Activated naive CD4-positive, alpha-beta T cell treated with Interleukin-2 at 50 U/mL for 16 hours (primary cell): Measurements from ENCODE around the gene CARM1.
"Not testable (repeated sequence)": the region's sequence is repeated elsewhere in the genome, so short reads cannot be mapped to it uniquely, and the experiment has no call there.

Experiments used
- DNase-seq: peaks from one replicate; pipeline ENCODE4 v3.0.0-alpha.2; 2020

The CARM1 gene

DNA sequence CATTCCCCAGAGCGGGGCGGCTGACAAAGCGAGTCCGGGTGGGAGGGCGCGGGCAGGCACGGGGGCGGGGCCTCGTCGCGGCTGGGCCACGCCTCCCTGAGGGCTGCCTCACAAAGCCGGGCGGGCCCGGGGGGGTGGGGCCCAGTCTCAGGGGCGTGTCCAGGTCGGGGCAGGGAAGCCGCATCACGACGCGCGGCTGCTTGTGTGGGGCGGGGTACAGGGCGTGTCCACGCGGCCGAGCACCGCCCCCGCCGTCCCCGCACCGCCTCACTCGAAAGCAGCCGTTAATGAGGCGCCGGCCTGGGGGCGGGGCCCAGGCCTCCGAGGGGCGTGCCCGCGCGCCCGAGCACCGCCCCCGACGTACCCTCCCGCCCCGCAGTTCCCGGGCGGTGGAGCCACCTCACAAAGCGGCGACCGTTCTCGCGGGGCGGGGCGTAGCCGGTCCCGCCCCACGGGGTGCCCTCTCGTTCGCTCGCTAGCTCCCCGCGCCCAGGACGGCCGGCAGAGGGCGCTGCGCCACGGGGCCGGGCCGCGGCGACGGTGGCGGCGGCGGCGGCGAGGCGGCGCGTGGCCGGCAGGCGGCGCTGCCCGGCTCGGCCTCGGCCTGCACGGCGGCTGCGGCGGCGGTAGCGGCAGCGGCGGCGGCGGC, at the start of gene CARM1:
Gene CARM1 (plus strand): TSS at position 599 of the 649 bp plus-strand sequence. CDS start 150 bp downstream, outside the sequence.
- DNase-seq = peak; percentile 99

GRCh38 chr19:10823690-10824089, 47.7 kb upstream of the CARM1 start:
- no peak for DNase-seq

DNA sequence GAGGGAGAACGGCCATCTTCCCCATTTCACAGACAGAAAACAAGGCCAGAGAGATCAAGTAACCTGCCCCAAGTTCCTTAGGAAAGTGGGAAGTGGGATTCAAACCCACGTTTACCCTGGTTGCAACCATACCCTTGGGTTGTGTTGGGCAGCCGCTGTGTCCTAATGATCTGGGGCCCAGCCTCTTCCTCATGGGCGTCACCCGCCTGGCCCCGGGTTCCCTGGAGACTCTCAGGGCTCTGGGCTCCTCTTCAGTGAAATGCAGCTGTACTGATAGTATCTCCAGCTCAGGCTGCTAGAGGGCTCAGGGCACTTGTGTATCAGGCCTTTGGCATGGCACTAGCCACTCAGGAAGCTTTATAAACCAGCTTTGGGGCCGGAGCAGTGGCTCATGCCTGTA, 45.1 kb upstream of the CARM1 start:
- no peak for DNase-seq

- no peak for DNase-seq
Measured at GRCh38 chr19:10826846-10827245, 44.5 kb upstream of the CARM1 start.

DNA sequence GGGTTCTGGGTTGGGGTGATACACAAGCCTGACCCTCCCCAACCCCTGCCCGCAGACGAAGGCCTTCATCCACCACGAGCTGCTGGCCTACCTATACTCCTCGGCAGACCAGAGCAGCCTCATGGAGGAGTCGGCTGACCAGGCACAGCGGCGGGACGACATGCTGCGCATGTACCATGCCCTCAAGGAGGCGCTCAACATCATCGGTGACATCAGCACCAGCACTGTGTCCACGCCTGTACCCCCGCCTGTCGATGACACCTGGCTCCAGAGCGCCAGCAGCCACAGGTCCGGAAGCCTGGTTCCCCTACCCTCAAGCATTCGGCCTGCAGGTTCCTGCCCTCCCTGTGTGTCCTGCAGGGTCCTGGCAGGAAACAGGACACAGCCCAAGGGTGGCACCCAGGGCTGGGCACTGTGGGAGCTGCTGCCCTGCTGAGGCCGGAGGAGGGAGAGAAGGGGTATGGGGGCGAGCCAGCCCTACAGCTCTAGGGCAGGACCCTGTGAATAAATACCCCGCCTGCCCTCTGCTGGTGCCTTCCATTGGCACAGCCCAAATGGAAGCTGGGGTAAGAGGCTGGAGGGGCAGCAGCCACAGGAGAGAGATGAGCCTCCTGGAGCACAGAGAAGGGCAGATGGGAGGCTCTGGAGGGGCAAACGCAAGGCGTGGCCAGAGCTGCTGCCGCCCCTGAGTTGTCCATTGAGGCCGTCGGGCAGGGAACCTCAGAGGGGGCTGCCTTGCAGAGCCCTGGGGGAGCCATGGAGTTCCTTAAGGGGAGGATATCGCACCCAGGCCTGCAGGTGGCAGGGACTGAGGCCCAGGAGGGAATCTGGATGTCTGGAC, 42.2 kb upstream of the CARM1 start:
- DNase-seq = no peak

DNA sequence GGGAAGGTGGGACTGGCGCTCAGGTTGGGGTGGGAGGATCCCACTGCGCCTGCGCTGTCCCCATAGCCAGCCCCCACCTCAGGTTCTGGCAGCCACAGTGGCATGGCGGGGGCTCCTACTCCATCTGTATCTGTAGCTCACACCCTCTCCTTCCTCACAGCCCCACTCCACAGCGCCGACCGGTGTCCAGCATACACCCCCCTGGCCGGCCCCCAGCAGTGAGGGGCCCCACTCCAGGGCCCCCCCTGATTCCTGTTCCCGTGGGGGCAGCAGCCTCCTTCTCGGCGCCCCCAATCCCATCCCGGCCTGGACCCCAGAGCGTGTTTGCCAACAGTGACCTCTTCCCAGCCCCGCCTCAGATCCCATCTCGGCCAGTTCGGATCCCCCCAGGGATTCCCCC, 41.4 kb upstream of the CARM1 start:
- DNase-seq = no peak

DNA sequence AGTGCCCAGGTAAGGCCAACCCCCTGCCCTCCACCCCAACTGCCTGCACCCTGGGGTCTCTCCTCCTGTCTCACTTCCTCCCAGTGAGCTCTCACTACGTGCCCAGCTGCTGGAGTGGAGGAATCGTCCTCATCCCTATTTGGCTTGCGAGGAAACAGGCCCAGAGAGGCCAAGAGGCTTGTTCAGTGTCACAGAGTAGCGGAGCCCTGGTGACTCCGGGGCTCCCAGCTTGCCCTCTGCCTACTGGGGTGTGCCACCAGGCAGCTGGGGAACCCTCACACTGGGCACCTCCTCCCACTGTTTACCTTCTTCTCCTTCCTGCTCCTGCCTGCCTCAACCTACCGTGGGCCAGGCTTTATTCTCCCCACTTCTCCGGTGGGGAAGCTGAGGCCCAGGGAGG, 41.0 kb upstream of the CARM1 start:
- no peak for DNase-seq

GRCh38 chr19:10830931-10831779, 40.2 kb upstream of the CARM1 start:
- DNase-seq = no peak

DNA sequence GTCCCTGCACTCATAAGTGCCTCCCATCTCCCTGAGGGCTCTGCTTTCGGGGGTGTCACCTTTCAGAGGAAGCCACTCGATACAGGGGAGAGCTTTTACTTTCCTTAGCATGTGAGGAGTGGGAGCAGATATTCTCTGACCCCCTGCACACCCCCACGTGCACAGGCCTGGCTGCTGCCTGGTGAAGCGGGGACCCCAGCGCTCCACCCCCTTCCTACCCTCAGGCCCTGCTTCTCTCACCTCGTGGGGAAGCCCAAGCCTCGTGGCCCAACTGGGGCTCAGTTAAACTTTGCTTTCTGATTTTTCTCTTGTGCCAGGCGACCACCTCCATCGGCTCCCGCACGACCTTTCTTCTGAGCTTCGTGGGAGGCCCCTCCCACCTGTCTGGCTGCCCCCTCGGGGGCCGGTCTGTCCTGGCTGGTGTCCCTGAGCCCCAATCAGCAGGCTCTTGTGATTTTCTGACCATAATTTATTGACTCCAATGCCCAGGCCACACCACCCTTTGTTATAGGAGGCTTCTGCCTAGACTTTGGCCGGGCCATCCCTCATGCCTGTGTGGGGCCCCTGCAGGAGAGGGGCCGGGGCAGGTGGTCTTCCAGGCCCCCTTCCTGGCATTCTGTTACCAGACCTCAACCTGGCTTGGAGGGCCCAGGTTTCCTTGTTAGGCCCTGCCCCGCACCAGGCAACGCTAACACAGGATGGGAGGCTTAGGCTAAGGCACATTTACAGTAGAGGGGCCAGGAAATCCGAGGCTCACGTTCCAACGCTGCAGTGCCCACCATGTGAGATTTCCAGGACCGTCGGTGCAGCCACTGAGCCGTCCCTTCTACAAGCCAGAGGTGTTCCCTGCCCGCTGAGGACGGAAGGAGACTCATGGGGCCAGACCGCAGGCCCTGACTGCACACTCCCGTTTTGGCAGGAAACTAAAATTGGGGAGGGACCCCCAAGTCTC, 39.1 kb upstream of the CARM1 start:
- no peak for DNase-seq

DNA sequence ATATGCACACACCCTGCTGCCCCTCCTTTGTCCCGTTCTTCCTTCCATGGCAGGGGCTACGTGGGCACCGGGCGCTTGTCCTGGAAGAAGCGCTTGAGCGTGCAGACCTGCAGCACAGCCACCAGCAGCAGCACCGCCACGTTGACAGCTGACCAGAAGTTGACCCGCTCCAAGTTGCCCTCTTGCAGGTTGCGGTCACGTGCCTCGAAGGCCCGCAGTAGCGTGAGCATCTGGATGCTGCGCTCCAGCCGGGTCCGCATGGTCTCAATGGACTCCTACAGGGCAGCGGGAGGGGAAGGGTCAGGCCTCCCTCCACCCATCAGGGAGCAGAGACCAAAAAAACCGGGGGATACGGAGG, 38.4 kb upstream of the CARM1 start:
- no peak for DNase-seq

DNA sequence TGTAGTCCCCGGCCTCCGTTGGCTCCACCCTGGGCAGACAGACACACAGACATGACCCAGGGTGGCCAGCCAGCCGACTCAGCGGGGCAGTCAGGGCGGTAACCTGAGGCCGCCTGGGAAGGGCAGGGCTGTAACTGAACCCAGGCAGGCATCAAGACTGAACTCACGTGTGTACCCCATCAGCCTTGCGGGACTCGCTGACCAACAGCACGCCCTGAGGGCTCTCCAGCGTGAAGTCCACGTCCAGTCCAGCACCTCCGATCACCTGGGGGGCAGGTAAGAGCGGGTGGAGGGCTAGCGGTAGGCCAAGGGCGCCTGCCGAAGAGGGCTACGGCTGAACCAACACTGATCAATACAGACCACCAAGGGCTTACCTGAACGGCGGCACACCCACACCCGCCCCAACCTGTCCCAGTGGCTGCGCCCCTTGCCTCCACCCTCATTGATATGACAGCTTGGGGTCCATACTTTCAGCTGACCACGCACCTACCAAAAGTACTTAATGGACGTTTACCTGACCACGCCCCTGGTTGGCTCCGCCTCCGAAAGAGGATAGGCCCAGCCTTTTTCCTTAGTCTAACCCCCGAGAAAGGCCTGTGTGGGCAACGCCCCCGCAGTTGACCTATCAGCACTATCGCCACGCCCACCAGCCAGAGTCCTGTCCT, 36.1 kb upstream of the CARM1 start:
- no peak for DNase-seq

GRCh38 chr19:10835754-10836478, 35.4 kb upstream of the CARM1 start, which contains the start of gene TMED1:
Gene TMED1, minus strand, starts transcription at chr19:10836212. Its CDS starts 21 bp downstream, at chr19:10836191.
- peak; percentile 94 for DNase-seq

- peak; percentile 81 for DNase-seq
Measured at GRCh38 chr19:10836479-10837330, 34.6 kb upstream of the CARM1 start.

DNA sequence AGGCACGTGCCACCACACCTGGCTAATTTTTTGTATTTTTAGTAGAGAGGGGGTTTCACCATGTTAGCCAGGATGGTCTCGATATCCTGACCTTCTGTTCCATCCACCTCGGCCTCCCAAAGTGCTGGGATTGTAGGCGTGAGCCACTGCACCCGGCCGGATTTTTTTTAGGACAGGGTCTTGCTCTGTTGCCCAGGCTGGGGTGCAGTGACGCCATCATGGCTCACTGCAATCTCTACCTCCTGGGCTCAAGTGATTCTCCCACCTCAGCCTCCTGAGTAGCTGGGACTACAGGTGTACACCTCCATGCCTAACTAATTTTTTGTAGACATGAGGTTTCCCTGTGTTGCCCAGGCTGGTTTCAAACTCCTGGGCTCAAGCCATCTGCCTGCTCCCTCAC, 33.7 kb upstream of the CARM1 start:
- not testable (repeated sequence) for DNase-seq

DNA sequence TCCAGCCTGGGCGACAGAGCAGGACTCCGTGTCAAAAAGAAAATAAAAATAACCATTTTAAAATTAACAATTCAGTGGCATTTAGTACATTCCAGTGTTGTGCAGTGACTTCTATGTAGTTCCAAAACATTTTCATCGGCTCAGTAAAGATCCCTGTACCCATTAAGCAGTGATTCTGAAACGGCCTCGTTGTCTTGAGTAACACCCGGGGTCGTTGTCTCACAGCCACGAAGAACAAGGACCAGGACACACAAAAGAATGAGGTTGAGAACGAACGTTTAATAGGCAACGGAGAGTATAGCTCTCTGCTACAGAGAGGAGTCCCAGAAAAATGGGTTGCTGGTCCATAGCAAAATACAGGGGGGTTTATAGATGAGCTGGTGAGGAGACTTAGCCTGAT, 33.0 kb upstream of the CARM1 start:
- no peak for DNase-seq

- DNase-seq = no peak
Measured at GRCh38 chr19:10839114-10840050, 32.0 kb upstream of the CARM1 start.

GRCh38 chr19:10842788-10843187, 28.6 kb upstream of the CARM1 start:
- no peak for DNase-seq

DNA sequence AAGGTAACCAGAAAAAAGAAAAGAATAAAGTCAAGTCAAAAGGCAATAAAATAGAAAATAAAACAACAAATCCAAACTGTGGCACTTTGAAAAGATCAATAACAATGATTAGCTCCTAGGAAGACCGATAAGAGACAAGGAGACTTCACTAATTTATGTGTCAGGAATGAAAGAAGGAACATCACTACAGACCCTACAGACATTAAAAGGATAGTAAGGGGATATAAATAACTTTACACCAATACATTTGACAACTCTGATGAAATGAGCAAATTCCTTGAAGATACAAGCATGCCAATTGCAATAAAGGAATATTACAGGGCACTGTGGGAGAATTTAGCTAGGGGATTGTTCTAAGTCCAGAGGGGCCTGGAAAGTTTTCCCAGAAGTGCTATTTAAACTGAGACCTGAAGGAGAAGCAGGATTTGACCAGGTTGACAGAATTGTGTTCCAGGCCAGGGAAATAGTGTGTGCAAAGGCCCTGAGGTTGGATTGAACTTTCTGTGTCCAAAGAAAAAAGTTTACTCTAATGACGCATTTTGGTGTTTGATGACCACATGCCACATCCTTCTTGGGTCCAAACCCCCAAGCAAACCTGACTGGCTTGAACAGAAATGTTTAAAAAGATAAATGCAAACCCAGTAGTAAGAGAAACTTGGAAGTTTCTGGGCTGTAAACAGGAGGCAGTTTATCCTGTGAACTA, 24.7 kb upstream of the CARM1 start:
- no peak for DNase-seq
